Ovary (tissue), 9 donors: Measurements from ENCODE around the gene STRN. TPM values are rescaled to one million over a fixed set of nuclear protein-coding genes. Genes with fewer than 3 reads are reported as not detected.

ENCODE experiments used
- DNase-seq, 5 donors: peaks; one replicate each; pipeline ENCODE4 v3.0.0-alpha.2; 2019 to 2020
- H3K27ac ChIP-seq, 2 donors: fragments of 200-600 bp; one replicate each; pipeline versions ENCODE4 v1.5.1 to v1.8.0; 2019 to 2022
- H3K27me3 ChIP-seq: fragments of 200-600 bp; one replicate; pipeline ENCODE4 v1.8.0; 2022
- H3K36me3 ChIP-seq: fragments of 200-600 bp; sonication (generic); one replicate; pipeline ENCODE4 v1.5.1; 2019
- H3K4me1 ChIP-seq: one replicate; pipeline ENCODE4 v1.8.1; 2013; ENCODE audit warnings: mild to moderate bottlenecking, moderate library complexity; ENCODE audit not compliant: insufficient read depth
- H3K4me3 ChIP-seq: fragments of 200-600 bp; sonication (generic); one replicate; pipeline ENCODE4 v1.5.1; 2017
- H3K9me3 ChIP-seq, 2 donors: fragments of 200-600 bp in 1 of 2; sonication (generic) in 1 of 2; one replicate each; pipeline versions ENCODE4 v1.5.1 to v1.8.1; 2013 to 2019; ENCODE audit warnings: mild to moderate bottlenecking in 1 of 2, moderate library complexity in 1 of 2
- CTCF ChIP-seq, 3 donors: fragments of 450-650 bp in 2 of 3; fragments of 200-600 bp in 1 of 3; IDR thresholded peaks; one replicate each; pipeline versions ENCODE4 v1.5.1 to v1.8.0; 2016 to 2022; ENCODE audit warnings: antibody characterized with exemption in 3 of 3, mild to moderate bottlenecking in 1 of 3
- EP300 ChIP-seq: sonication (generic); formaldehyde crosslinking; IDR thresholded peaks from one replicate; pipeline ENCODE4 v1.6.1; 2017; ENCODE audit warnings: antibody characterized with exemption
- POLR2A ChIP-seq: fragments of 450-650 bp; IDR thresholded peaks from one replicate; pipeline ENCODE4 v1.6.1; 2017; ENCODE audit warnings: antibody characterized with exemption, mild to moderate bottlenecking, moderate library complexity
- WGBS, 3 donors: extraction: QIAGEN DNeasy Blood & Tissue Kit in 1 of 3; methylation state at CpG; one replicate each; pipeline versions ENCODE4 v1.1.5 to v1.1.7; 2013 to 2017; 5-methylcytosine and 5-hydroxymethylcytosine counted together
- intact Hi-C, 4 donors: fragments of 100-400 bp; cut with DNase I; formaldehyde crosslinking; loops; one replicate each; pipeline versions ENCODE4 v1.11.0 to v1.15.1; 2022 to 2023
- polyA plus RNA-seq, 2 donors: library from polyadenylated mRNA; stranded (reverse); fragments of 200-250 nt in 1 of 2; fragments of 350-450 nt in 1 of 2; fragmentation: Illumina TruSeq in 1 of 2; extraction: RNeasy Lipid Tissue Mini Kit (QIAGEN cat#74804) in 1 of 2; gene quantifications; one replicate each; pipeline ENCODE4 v1.2.3, GENCODE V29; 2013 to 2014
- total RNA-seq, 7 donors: library from RNA; depleted of rRNA in 2 of 7; stranded (reverse); fragments of >200 nt in 2 of 7; fragmentation: NEBNext Ultra II Directional in 3 of 7; extraction: Animal tissue kit (Norgen Biotek cat#: 25700) in 3 of 7; gene quantifications; one replicate each; pipeline versions ENCODE4 v1.1.0 to v1.2.4, GENCODE V29; 2016 to 2023
- donor health status: DM: no; HTN: no; CAD: no; lungs with moderate emphysema.
- donor health status: DM: no; HTN: no; CAD: no.
- donor health status: Bipolar disorder and iron deficiency.
- donor health status: DM: yes; HTN: yes; CAD: no.
- donor health status: DM: no; HTN: no; CAD: no.
- donor health status: DM: yes; HTN: yes; CAD: no.

Gene STRN
- total and polyA plus RNA-seq, 9 donors = 5.7 to 23.1 (median 18.2) TPM

GRCh38 chr2:36885605-36886004 is 80.7 kb downstream of the STRN start:
- Histone ChIP-seq H3K36me3 (no peaks in the 10 kb centered on the region), H3K9me3 (no peaks in the 10 kb centered on the region), H3K4me1 (no peaks in the 10 kb centered on the region), H3K27ac (no peak overlapping the region), H3K27me3 (no peaks in the 10 kb centered on the region), H3K4me3 (no peak overlapping the region)
- TF ChIP-seq EP300 = no peak
- TF ChIP-seq POLR2A = no peak
- no peak for TF ChIP-seq CTCF (IDR thresholded peaks at IDR 0.05)
- 89 to 94% (median 89%) methylated on average over 3 of the region's 3 CpGs for WGBS, 3 donors
- no peak for DNase-seq
- intact Hi-C loops = no loop called here

GRCh38 chr2:36882532-36882931 is 83.8 kb downstream of the STRN start:
- WGBS, 3 donors = 95 to 98% (median 96%) methylated on average over 3 of the region's 3 CpGs
- H3K36me3 ChIP-seq = no peaks in the 10 kb centered on the region

GRCh38 chr2:36881816-36882215 is 84.5 kb downstream of the STRN start:
- no peak for DNase-seq
- Histone ChIP-seq H3K4me1 (no peaks in the 10 kb centered on the region), H3K9me3 (no peaks in the 10 kb centered on the region), H3K27me3 (no peaks in the 10 kb centered on the region), H3K4me3 (no peak overlapping the region), H3K36me3 (no peaks in the 10 kb centered on the region), H3K27ac (no peak overlapping the region)
- TF ChIP-seq EP300 (no peak), CTCF (IDR thresholded peaks at IDR 0.05) (no peak), POLR2A (no peak)
- 91 to 96% (median 95%) methylated on average over 1 of the region's 1 CpG for WGBS, 3 donors
- intact Hi-C loops = no loop called here

More at GRCh38 chr2:36882532-36882931, 83.8 kb downstream of the STRN start:
- H3K9me3 ChIP-seq = no peaks in the 10 kb centered on the region
- no peaks in the 10 kb centered on the region for H3K27me3 ChIP-seq
- H3K27ac ChIP-seq = no peak overlapping the region
- DNase-seq = no peak
- H3K4me1 ChIP-seq = no peaks in the 10 kb centered on the region
- no peak for TF ChIP-seq EP300
- no peak for TF ChIP-seq POLR2A
- TF ChIP-seq CTCF (IDR thresholded peaks at IDR 0.05) = no peak
- intact Hi-C loops = no loop called here
- H3K4me3 ChIP-seq = no peak overlapping the region

GRCh38 chr2:36878429-36878828 is 87.9 kb downstream of the STRN start:
- H3K27ac ChIP-seq = no peak overlapping the region
- H3K27me3 ChIP-seq = no peaks in the 10 kb centered on the region
- H3K36me3 ChIP-seq = no peaks in the 10 kb centered on the region
- H3K4me1 ChIP-seq = no peaks in the 10 kb centered on the region
- H3K9me3 ChIP-seq = no peaks in the 10 kb centered on the region
- intact Hi-C loops = no loop called here
- TF ChIP-seq EP300 (no peak), POLR2A (no peak), CTCF (IDR thresholded peaks at IDR 0.05) (no peak)
- no peak overlapping the region for H3K4me3 ChIP-seq
- DNase-seq = no peak
- 93 to 99% (median 95%) methylated on average over 4 of the region's 4 CpGs for WGBS, 3 donors
